Measurements from ENCODE around the gene AVEN. TPM values are rescaled to one million over a fixed set of nuclear protein-coding genes. Genes with fewer than 3 reads are reported as not detected.

The AVEN gene
- total and polyA plus RNA-seq, 2 of the 8 experiments (the other 6 are each of a cell fraction or from before 2014, with no cell fraction given): 5.5 to 17.0 TPM

DNA sequence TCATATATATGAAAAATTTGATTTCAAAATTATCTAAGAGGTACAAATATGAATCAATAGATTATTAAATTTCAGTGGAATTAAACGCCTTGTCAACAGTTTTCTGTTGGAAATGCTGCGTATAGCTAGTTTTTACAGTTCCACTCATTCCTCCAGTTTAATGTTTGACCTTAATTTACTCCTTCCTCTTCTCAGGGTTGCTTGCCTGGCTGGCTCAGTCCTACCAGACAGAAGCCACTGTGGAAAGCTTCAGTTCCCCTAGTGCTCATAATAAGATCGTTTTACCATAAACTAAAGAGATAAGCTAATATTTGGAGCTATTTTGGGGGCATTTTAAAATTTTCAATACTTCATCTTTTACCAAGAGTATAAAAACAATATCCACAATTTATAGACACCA lies 39.9 kb upstream of the AVEN start (continued):
- TF ChIP-seq, protein P1, sequence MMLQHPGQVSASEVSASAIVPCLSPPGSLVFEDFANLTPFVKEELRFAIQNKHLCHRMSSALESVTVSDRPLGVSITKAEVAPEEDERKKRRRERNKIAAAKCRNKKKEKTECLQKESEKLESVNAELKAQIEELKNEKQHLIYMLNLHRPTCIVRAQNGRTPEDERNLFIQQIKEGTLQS (IDR thresholded peaks at IDR 0.05; ENCODE audit: insufficient read depth, low read depth, low read length): no peak
- no peak for TF ChIP-seq SIN3A (conservative IDR thresholded peaks at IDR 0.05 in 1 of 2, IDR thresholded peaks at IDR 0.05 in 1 of 2; ENCODE audit: low read depth in 1 of 2, low read length in 2 of 2)
- no peak for TF ChIP-seq BRCA1 (IDR thresholded peaks at IDR 0.05; ENCODE audit: low read depth, low read length)
- no peak for TF ChIP-seq JUND (IDR thresholded peaks at IDR 0.05; ENCODE audit: low read length)
- TF ChIP-seq RAD21 (IDR thresholded peaks at IDR 0.05 in 1 of 2, conservative IDR thresholded peaks at IDR 0.05 in 1 of 2; ENCODE audit: low read depth in 2 of 2, low read length in 2 of 2): no peak
- TF ChIP-seq POU5F1 (IDR thresholded peaks at IDR 0.05; ENCODE audit: low read depth, low read length): no peak
- TF ChIP-seq POLR2AphosphoS5 (IDR thresholded peaks at IDR 0.05; ENCODE audit: low read depth, low read length): no peak

Data from H1 (cell line).